Mammary epithelial cell (primary cell): ENCODE data around the gene HOXA7.

ENCODE experiments used
- EZH2 ChIP-seq: IDR thresholded peaks from 2 replicates; pipeline ENCODE4 v1.6.1; 2012; ENCODE audit warnings: low read length, inconsistent platforms, borderline replicate concordance
- TF ChIP-seq, protein P1 (sequence below), 2 donors: IDR thresholded peaks in 1 of 2; conservative IDR thresholded peaks in 1 of 2; 2 replicates each; pipeline ENCODE4 v1.5.1; 2011 to 2012; ENCODE audit warnings: inconsistent platforms in 2 of 2, low read length in 2 of 2, mild to moderate bottlenecking in 2 of 2, control low read depth in 1 of 2, low read depth in 1 of 2; ENCODE audit not compliant: insufficient read depth in 1 of 2; ENCODE audit errors: extremely low read depth in 1 of 2

- TF ChIP-seq, protein P1, sequence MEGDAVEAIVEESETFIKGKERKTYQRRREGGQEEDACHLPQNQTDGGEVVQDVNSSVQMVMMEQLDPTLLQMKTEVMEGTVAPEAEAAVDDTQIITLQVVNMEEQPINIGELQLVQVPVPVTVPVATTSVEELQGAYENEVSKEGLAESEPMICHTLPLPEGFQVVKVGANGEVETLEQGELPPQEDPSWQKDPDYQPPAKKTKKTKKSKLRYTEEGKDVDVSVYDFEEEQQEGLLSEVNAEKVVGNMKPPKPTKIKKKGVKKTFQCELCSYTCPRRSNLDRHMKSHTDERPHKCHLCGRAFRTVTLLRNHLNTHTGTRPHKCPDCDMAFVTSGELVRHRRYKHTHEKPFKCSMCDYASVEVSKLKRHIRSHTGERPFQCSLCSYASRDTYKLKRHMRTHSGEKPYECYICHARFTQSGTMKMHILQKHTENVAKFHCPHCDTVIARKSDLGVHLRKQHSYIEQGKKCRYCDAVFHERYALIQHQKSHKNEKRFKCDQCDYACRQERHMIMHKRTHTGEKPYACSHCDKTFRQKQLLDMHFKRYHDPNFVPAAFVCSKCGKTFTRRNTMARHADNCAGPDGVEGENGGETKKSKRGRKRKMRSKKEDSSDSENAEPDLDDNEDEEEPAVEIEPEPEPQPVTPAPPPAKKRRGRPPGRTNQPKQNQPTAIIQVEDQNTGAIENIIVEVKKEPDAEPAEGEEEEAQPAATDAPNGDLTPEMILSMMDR (conservative IDR thresholded peaks at IDR 0.05 in 1 of 2, IDR thresholded peaks at IDR 0.05 in 1 of 2; ENCODE audit: extremely low read depth in 1 of 2, insufficient read depth in 1 of 2, low read depth in 1 of 2, low read length in 2 of 2): no peak
- no peak for TF ChIP-seq EZH2
Measured at GRCh38 chr7:27166531-27167505, 10.3 kb upstream of the HOXA7 start.
